Left lung (tissue), 10 donors: ENCODE data around the gene CAPZB. TPM values are rescaled to one million over a fixed set of nuclear protein-coding genes. Genes with fewer than 3 reads are reported as not detected.

Experiments used
- ATAC-seq: fragments of 200-7000 bp; cut with Tn5 transposase; one replicate; pipeline ENCODE4 v1.9.1; 2020; ENCODE audit warnings: moderate library complexity
- DNase-seq, 4 donors: peaks; one replicate each; pipeline ENCODE4 v3.0.0-alpha.2; 2013 to 2020
- H3K27ac ChIP-seq, 2 donors: fragments of 200-600 bp; sonication (generic) in 1 of 2; one replicate each; pipeline versions ENCODE4 v1.5.0 to v1.8.0; 2020 to 2021
- H3K27me3 ChIP-seq, 2 donors: fragments of 200-600 bp; sonication (generic) in 1 of 2; one replicate each; pipeline versions ENCODE4 v1.5.0 to v1.8.0; 2020 to 2021
- H3K36me3 ChIP-seq, 2 donors: fragments of 200-600 bp; sonication (generic) in 1 of 2; one replicate each; pipeline versions ENCODE4 v1.5.0 to v1.8.0; 2020 to 2021
- H3K4me1 ChIP-seq, 2 donors: fragments of 200-600 bp; one replicate each; pipeline ENCODE4 v1.8.0; 2021
- H3K4me3 ChIP-seq, 2 donors: fragments of 200-600 bp; sonication (generic) in 1 of 2; one replicate each; pipeline versions ENCODE4 v1.5.0 to v1.8.0; 2020 to 2021; ENCODE audit warnings: mild to moderate bottlenecking in 1 of 2
- H3K9me3 ChIP-seq, 2 donors: fragments of 200-600 bp; sonication (generic) in 1 of 2; one replicate each; pipeline versions ENCODE4 v1.5.0 to v1.8.0; 2020 to 2021
- CTCF ChIP-seq, 2 donors: fragments of 200-600 bp; sonication (generic) in 1 of 2; IDR thresholded peaks; one replicate each; pipeline versions ENCODE4 v1.5.0 to v1.8.0; 2021; ENCODE audit warnings: antibody characterized with exemption in 2 of 2
- intact Hi-C, 2 donors: fragments of 100-400 bp; cut with DNase I; formaldehyde crosslinking; loops; one replicate each; pipeline versions ENCODE4 v1.11.2 to v1.14.2; 2022
- polyA plus RNA-seq, 6 donors: library from polyadenylated mRNA; unstranded; fragments of 120-200 nt; gene quantifications; one replicate each; pipeline ENCODE4 v1.2.1, GENCODE V29; 2013; ENCODE audit not compliant: insufficient read length in 6 of 6
- total RNA-seq, 2 donors: library from RNA; stranded (reverse); fragmentation: NEBNext Ultra II Directional; extraction: Animal tissue kit (Norgen Biotek cat#: 25700); gene quantifications; one replicate each; pipeline ENCODE4 v1.2.1, GENCODE V29; 2021
- donor health status: DM: no; HTN: yes; CAD: no.
- donor health status: DM: no; HTN: no; CAD: no.

The CAPZB gene
- total and polyA plus RNA-seq, 8 donors = 223 to 327 (median 256) TPM

- Histone ChIP-seq H3K4me3 (peak overlapping the region; percentile 29 to 34), H3K27ac (no peak overlapping the region), H3K27me3 (peaks cover 0 to 17% of the 10 kb centered on the region in 2 donors), H3K4me1 (peaks cover 0 to 11% of the 10 kb centered on the region in 2 donors), H3K9me3 (peaks cover 0 to 12% of the 10 kb centered on the region in 2 donors), H3K36me3 (no peaks in the 10 kb centered on the region)
- no peak for TF ChIP-seq CTCF (IDR thresholded peaks at IDR 0.05)
- intact Hi-C loops = no loop called here
- no peak for DNase-seq
- ATAC-seq = peak; percentile 4
These were observed 196.1 kb downstream of the CAPZB start for GRCh38 chr1:19289244-19289643.

Other genes with a start within 250 kb of the CAPZB start
- gene EMC1, start 234.0 kb downstream of the CAPZB start, total RNA-seq = 10 to 100 TPM; 43.7 to 53.7 TPM
- gene EMC1, start 234.0 kb downstream of the CAPZB start, polyA plus RNA-seq = 10 to 100 TPM; 48.6 to 55.5 (median 52.4) TPM
- gene MRTO4, start 233.7 kb downstream of the CAPZB start, total RNA-seq = 10 to 100 TPM; 17.6 to 34.6 TPM
- gene MRTO4, start 233.7 kb downstream of the CAPZB start, polyA plus RNA-seq = 10 to 100 TPM; 27.9 to 33.6 (median 30.9) TPM
- gene AKR7A3, start 196.8 kb downstream of the CAPZB start, total RNA-seq = under 1 TPM; 0.26 to 0.52 TPM
- 1 to 10 TPM; 1.3 to 2.6 (median 1.9) TPM for gene AKR7A3, start 196.8 kb downstream of the CAPZB start, polyA plus RNA-seq
- 10 to 100 TPM; 43.2 to 62.8 TPM for gene AKR7A2, start 173.4 kb downstream of the CAPZB start, total RNA-seq
- 10 to 100 TPM; 59.5 to 73.8 (median 65.5) TPM for gene AKR7A2, start 173.4 kb downstream of the CAPZB start, polyA plus RNA-seq
- 10 to 100 TPM; 16.4 to 21.1 TPM for gene SLC66A1, start 173.2 kb downstream of the CAPZB start, total RNA-seq
- 10 to 100 TPM in 2 of 6 donors, 1 to 10 TPM in 4; 7.9 to 11.1 (median 9.7) TPM for gene SLC66A1, start 173.2 kb downstream of the CAPZB start, polyA plus RNA-seq
- 100 to 1,000 TPM in 1 of 2 donors, 10 to 100 TPM in 1; 90.4 to 180 TPM for gene NBL1, start 158.8 kb upstream of the CAPZB start, total RNA-seq
- gene NBL1, start 158.8 kb upstream of the CAPZB start, polyA plus RNA-seq = 10 to 100 TPM; 69.1 to 90.6 (median 88.7) TPM
- gene HTR6, start 179.3 kb upstream of the CAPZB start, total RNA-seq = not detected
- under 1 TPM in 1 of 6 donors, not detected in 5; 0.09 TPM for gene HTR6, start 179.3 kb upstream of the CAPZB start, polyA plus RNA-seq